Stimulated activated CD4-positive, alpha-beta T cell treated with anti-CD3 and anti-CD28 coated beads, Interleukin-2, amount 100 ng/mL, for 4 hours (primary cell): ENCODE measurements around the gene TMEM33.

Source experiments
- DNase-seq: peaks from one replicate; pipeline ENCODE4 v3.0.0-alpha.2; 2020; ENCODE audit warnings: low read depth

TMEM33 gene

DNA sequence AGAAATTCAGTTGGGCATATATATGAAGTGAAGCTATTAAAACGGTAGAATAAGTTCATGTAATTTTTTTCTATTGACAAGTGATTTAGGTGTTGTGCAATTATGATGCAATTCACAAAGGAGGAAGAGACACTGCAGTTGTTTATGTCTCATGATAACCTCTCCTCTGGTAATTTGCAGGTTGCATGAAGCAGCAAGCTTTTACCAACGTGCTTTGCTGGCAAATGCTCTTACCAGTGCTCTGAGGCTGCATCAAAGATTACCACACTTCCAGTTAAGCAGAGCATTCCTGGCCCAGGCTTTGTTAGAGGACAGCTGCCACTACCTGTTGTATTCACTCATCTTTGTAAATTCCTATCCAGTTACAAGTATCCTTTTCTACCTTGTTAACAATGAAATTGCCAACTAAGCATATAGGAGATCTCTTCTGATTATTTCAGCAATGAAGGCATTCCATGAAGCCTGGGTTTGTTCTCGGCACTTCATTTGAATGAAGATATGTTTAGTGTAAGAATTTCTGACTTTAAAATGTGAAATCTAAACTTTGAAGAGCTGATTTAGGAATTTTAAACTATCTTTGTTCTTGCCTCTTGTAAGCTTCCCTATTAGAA is 3.9 kb downstream of the TMEM33 start:
- no peak for DNase-seq

DNA sequence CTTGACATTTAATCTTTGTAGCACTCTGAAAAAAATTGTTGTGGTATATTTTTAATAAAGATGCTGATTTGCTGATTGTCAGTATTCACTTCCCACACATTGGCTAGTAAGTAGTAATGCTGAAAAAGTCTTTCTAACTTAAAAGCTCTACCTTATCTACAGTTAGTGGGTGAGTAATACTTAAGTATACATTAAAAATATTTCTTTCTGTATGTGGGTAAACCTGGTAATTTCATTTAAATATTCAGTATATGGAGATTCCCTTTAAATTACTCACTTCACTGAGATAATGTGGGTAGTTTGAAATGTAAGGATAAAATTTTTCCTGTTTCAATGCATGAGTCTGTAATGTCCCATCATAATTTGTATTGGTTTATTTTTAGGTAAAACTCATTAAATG is 5.6 kb downstream of the TMEM33 start:
- DNase-seq, result no peak

DNA sequence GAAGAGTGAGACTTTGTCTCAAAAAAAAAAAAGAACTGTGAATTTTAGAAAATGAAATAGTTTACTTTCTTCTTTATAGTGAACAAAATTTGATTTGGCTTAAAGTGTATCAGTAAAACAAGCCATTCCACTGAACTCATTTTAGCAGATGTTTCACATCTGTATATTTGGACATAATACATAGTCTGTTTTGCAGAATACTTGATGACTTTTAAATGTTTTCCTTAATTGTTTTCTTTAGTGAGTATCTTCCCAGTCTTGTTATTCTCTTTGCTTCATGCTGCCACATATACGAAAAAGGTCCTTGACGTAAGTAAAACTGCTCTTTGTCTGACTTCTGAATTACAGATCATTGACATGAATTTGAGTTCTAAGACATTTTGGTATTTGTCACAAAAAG is 8.3 kb downstream of the TMEM33 start:
- DNase-seq, result no peak

DNA sequence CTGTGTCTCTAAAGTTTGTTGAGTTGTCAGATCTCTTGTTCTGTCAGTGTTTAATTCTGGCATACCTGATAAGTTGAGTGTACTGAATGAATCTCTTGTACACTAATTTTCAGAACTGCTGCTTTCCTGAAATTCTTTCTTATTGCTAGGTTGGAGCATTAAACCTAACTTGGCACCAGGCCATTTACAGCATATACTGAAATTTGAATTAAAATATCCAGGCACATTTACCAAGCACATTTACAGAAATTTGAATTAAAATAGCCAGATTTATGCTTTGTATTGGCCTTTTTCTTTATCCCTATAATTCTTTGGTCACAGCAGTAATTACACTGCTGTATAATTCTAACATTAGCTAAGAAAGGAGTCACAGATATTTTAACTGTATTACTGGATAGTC is 8.9 kb downstream of the TMEM33 start:
- DNase-seq, result no peak

DNA sequence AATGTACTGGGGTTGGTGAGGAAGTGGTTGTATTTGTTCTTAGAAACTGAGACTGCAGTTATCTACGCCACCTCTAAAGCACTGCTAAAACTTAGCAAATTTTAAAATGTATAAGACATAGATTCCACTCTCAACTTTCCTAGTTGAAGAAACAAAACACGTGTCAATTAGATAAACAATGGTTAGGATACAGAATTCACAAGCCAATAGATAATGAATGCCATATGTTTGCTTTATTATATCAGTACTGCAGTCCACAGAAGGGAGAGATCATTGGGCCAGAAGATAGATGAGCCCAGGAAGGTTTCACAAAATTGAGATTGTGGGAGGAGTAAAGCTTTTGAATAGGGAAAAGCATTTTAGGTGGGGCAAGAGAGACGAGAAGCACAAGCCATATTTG is 14.3 kb downstream of the TMEM33 start:
- no peak for DNase-seq

DNA sequence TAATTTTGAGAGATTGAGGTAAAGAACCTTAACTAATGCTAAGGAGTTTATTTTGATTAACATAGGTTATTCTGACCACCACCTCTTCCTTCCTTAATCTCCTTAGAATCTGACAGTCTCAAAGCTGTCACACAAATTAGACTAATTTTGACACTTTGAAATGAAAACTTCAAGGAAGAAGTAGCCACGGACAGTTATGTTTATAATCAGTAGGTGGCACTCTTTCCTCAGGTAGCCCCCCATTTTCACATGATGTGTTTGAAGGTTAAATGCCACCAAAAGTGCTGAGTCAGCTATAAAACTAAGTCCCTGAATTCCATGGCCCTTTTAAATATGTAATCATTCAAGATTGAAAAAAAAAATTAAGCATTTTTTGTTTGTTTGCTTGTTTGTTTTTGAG is 22.4 kb downstream of the TMEM33 start:
- DNase-seq, result no peak

DNA sequence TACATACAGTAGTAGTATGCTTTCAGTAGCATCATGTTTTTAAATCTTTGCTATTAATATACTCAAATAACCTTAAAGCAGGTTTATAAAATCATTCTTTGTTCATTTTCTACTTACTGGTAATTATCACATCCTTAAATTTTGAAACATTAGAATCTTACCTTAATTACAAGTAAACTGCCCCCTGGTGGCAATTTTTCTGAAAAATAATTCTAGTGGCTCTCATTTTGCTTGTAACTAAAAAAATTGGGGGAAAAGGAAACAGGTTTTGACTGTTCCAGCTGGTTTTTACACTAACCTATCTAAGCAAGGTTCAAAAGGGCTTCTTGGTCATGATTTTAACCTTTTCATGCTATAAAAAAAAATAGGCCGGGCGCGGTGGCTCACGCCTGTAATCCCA is 27.9 kb downstream of the TMEM33 start:
- DNase-seq, result no peak

DNA sequence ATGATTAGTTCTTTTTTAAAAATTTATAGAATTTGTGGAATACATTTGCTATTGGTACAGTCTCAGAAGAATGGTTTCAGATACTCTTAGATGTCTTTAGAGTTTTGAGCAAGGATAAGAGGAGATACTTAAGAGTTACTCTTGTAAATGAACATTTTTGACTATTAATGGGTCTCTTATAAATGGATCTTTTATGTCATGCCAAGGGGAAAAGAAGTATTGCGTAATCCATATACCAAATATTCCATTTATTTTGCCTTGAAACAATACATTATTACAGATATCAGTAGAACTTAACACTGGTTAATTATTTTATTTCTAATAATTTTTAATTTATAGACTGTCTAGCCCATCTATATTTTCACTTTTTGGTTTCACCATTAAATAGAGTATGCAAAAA is 29.2 kb downstream of the TMEM33 start:
- no peak for DNase-seq

DNA sequence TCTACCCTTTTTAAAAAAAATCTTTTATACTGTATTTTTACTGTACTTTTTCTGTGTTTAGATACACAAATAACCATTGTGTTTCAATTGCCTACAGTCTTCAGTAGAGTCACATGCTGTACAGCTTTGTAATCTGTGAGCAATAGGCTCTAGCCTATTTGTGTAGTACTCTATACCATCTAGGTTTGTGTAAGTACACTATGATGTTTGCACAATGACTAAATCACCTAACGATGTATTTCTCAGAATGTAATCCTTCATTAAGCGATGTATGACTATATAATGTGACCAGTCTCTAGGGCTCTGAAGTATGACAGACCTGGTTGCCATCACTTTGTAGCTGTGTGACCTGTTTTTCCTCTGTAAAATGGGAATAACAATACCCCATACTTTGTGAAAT is 32.2 kb downstream of the TMEM33 start:
- no peak for DNase-seq

DNA sequence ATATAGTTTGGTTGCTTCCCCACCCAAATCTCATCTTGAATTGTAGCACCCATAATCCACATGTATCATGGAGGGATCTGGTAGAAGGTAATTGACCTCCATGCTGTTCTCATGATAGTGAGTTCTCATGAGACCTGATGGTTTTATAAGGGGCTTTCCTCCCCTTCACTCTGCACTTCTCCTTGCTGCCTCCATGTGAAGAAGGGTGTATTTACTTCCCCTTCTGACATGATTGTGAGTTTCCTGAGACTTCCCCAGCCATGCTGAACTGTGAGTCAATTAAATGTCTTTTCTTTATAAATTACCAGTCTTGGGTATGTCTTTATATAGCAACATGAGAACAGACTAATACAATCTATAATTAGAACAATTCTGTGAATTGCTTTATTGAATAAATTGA is 34.4 kb downstream of the TMEM33 start:
- no peak for DNase-seq

DNA sequence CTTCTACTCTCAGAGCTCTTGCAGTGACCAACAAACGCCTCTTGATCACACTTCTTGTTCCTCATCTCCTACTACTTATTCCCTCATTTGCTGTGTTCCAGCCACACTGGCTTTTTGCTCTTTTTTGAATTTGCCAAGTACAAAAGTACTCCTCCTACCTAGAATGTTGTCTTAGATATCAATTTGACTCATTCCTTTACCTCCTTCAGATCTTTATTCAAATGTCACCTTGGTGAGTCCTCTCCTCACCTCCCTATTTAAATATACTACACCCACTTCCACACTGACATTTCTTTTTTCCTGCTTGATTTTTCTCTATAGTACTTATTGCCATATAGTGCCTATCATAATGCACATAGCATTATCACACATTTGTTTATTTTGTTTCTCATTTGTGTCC is 40.1 kb downstream of the TMEM33 start:
- no peak for DNase-seq

DNA sequence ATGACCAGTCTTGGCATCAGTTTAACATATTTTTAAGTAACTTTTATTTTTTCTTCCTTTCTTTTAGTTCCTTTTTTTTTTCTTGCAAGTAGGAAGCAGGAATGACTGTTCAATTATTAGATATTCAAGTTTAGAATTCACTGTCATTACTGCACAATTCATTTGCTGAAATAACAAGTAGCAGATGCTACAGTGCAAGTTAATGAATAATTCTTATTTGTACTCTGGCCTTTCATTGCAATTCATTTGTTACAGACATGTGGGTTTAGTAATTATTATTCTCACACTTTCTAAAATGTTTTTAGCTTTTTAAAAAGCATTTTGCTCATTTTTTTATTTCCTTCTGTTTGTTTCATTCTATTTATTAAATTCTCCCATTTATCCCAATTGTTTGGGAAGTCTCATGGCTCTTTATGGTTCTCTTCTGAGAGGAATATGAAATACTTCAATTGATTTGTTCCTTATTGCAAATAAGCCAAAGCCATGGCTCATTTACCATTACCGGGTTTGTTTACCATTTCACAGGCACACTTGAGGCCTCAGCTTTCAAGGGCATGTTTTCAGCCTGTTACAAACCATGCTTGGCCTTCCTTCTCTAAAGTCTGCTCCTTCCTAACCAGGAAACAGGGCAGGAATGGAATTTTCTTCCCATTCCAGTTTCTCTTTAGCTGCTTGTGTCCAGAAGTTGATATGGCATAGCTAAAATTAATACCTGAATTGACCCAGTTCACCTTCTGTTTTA is 41.7 kb downstream of the TMEM33 start:
- DNase-seq, result no peak

DNA sequence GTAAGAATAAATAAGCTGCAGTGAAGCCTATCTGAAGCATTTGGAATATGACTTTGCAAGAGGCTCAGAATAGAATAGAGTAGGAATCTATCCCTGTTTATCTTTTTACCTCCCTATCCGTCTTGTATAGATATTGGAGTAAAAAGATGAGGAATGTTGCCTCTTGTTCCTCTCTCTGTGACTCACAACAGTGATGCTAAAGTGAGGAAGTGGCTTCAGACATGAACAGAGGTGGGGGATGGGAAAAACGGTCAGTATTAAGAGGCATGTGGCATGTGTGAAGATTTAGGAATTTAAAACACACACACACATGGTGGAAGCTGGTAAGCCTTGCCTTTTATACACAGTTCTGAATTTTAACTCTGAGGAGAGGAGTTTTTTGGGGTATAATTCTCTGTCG is 42.5 kb downstream of the TMEM33 start:
- no peak for DNase-seq

DNA sequence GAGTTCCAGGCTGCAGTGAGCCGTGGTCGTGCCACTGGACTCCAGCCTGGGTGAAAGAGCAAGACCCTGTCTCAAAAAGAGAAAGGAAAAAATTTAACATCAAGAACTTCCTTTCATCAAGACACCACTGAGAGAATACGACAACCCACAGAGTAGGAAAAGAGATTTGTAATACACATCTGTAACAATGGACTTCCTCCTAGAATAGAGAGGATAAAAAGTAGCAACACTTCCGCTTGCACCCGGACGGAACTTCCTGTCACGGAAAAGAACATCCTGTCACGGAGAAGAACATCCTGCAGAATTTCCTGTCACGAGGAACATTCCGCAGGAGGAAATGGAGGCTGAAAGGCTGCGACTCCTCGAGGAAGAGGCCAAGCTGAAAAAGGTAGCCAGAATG is 46.2 kb downstream of the TMEM33 start, which contains the start of gene DCAF4L1:
Gene DCAF4L1, plus strand, starts transcription at position 301 of the 400 bp plus-strand sequence. Its CDS starts 37 bp downstream, at position 338.
- DNase-seq, result no peak

DNA sequence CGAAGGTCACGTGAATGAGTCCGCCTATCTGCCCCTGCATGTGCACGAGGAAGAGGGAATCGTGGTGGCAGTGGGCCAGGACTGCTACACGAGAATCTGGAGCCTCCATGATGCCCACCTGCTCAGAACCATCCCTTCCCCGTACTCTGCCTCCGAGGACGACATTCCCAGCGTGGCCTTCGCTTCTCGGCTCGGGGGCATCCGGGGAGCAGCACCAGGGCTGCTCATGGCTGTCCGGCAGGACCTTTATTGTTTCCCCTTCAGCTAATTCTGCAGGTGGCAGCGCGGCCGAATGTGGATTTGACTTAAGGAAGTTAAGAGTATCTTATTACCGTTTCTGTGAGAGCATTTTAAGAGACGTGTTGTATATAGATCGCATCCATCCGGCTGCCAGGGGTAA is 47.5 kb downstream of the TMEM33 start:
- DNase-seq, result no peak

DNA sequence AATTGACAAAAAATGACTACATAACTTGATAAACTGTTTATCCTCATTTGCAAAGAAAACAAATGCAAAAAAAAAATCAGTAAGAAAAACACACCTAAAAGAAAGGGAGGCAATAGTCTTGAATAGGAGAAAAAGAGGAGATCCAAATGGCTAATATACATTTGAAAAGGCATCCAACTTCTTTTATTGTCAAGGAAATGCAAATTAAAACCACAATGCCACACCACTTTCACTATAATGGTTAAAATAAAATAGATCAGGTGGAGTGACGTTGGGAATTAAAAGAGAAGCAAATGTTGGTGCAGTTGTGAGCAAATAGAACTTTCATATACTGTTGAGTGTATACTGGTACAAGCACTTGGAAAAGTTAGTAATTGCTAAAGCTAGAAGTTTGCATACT is 49.9 kb downstream of the TMEM33 start:
- DNase-seq, result no peak

DNA sequence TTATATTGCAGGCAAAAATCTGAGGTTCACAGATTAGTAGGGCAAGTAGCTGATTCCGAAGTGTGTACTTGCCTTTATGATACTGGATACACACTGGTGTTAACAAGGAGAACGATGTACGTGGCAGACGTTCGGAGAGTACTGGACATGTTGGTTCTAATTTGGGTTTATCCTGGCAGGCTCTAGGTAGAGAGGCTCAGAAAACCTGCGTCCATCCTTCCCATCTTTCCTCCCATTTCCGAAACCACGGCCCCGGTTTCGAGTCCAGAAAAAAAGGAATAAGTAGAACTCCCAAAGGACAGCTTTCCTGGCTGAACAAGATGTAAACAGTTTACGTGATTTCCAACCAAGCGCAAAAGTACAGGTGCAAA is 54.8 kb downstream of the TMEM33 start:
- no peak for DNase-seq

DNA sequence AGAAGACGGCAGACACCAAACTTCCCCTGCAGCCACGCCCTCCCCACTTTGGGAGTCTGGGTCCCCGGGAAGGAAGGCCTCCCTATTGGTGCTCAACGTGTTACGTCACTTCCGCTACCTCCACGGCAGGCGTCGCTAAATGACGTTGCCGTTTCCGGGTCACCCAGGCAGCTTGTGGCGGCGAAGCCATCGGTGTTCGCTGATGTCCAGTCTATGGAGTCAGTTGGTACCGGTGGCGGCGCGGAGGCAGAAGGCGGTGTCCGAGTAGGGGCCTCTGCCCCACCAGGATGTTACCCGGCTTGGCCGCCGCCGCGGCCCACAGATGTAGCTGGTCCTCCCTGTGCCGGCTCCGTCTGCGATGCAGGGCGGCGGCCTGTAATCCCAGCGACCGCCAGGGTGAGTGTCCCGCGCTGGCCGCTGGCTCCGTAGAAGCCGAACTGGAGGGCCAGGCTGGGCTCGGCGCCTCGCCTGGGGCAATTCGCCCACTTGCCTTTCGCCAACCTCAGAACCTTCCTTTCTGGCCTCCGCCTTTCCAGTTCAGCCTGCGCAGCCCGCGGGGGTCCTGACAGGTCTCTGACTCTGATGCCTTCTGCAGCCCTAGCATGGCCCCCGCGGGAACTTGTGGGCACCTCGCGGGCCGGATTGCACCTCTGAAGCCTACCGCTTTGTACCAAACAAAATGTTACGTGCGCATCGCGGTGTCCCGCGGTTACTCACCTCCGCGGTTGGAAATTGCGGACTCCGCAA is 55.3 kb downstream of the TMEM33 start, which contains the start of gene SLC30A9:
Gene SLC30A9, plus strand, starts transcription at position 166 of the 747 bp plus-strand sequence. Its CDS starts 122 bp downstream, at position 288.
- DNase-seq, result peak; percentile 91

DNA sequence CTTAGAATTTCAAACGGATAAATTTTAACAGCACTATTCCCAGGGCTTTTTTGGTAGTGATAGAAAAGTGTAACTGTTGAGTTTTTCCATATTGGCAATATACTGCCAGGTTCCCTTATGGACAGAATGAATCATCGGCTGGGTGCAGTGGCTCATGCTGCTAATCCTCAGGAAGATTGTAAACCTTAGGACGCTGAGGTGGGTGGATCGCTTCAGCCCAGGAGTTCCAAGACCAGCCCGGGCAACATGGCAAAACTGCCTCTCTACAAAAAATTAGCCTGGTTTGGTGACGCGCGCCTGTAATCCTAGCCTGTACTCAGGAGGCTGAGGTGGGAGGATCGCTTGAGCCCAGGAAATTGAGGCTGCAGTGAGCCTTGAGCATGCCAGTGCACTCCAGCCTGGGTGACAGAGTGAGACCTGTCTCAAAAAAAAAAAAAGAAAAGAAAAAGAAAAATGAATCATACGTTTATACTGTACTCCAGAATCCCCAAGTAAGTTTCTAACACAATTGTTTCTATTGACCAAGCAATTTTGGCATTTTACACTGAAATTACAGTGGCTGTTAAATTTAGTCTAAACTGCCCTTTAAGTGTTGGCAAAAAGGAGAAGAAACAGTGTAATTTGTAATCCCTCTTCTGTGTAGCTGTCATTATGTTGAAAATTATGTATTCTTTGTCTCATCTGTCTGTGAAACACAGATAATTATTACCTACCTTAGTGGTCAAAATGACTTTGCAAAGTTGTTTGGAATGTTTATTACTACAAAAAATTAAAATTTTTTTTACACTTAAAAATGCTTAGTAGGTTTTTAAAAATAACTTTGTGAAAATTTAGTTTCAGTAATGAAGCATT is 56.9 kb downstream of the TMEM33 start:
- DNase-seq, result no peak

DNA sequence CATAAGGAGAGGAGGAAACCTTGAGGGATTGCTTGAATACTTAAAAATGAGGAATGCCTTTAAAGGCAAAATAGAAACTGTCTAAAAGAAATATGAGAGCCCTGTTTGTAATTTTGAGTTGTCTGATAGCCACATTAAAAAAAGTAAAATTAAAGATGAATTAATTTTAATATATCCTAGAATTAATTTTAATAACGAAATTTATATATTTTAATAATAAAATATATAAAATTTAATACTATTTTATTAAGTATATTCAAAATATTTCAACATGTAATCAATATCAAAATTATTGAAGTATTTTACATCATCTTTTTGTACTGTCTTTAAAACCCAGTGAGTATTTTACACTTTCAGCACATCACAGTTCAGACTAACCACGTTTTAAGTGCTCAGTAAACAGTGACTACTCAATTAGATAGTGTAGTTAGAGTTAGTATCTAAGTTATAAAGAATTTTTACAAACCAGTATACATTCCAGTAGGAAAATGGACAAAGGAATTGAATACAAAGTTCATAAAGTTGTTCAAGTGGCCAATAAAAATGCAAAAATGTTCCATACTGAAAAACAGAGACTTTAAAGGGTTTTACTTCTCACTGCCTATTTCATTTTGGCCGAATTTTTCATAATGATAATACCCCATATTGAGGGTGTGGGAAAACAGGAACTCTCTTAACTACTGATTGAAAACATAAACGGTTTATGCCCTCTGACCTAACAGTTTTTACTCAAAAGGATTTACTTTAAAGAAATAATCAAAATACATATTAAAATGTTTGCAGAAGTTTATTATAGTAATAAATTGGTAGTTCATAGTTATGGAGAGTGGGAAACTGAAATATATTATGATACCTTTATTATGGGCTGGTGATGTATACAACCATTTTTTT is 58.0 kb downstream of the TMEM33 start:
- no peak for DNase-seq

DNA sequence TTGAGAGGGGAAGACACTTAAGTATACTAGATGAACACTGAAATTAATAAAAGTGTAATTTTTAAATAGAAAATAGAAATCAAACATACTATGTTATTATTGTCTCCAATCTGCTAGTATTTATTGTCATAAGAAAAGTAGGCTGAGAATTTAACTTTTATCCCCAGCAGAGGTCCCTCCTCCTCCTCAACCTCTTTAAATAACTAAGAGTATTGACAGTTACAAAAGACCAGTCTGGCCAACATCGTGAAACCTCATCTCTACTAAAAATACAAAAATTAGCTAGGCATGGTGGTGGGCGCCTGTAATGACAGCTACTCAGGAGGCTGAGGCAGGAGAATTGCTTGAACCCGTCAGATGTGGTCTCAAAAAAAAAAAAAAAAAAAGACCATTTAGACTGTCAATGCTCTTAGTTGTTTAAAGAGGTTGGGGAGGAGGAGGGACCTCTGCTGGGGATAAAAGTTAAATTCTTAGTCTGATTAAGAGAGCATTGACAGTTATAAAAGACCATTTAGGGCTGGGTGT is 59.3 kb downstream of the TMEM33 start:
- DNase-seq, result no peak
